ENCODE measurements around the gene MOCOS. TPM values are rescaled to one million over a fixed set of nuclear protein-coding genes. Genes with fewer than 3 reads are reported as not detected.

Gene MOCOS
- total and polyA plus RNA-seq, 2 of the 8 experiments (the other 6 are each of a cell fraction or from before 2014, with no cell fraction given): 4.7 to 5.8 TPM

- TF ChIP-seq EP300 (IDR thresholded peaks at IDR 0.05; ENCODE audit: borderline replicate concordance in 1 of 2, low read depth in 2 of 2, low read length in 2 of 2): no peak
- TF ChIP-seq BCL11A (IDR thresholded peaks at IDR 0.05; ENCODE audit: low read depth in 2 of 2, low read length in 2 of 2): no peak
- TF ChIP-seq PHF8 (conservative IDR thresholded peaks at IDR 0.05; ENCODE audit: low read depth, low read length): no peak
- no peak for TF ChIP-seq JUN (IDR thresholded peaks at IDR 0.05; ENCODE audit: low read depth, low read length)
Observed at GRCh38 chr18:36176177-36176584, 11.1 kb upstream of the MOCOS start (continued).

Data from H1 (cell line).